ENCODE measurements around the gene DDR2.
"Not testable (repeated sequence)": the region's sequence is repeated elsewhere in the genome, so short reads cannot be mapped to it uniquely, and the experiment has no call there.

DDR2 gene

GRCh38 chr1:162709132-162709860, 77.0 kb downstream of the DDR2 start:
- no peak for DNase-seq
- in situ Hi-C loops (cut with HindIII; ENCODE audit: low pct_ligation_motif_present, low pct_unique_long_range_greater_than_20kb, low sequenced_read_pairs) = no loop called here

DNA sequence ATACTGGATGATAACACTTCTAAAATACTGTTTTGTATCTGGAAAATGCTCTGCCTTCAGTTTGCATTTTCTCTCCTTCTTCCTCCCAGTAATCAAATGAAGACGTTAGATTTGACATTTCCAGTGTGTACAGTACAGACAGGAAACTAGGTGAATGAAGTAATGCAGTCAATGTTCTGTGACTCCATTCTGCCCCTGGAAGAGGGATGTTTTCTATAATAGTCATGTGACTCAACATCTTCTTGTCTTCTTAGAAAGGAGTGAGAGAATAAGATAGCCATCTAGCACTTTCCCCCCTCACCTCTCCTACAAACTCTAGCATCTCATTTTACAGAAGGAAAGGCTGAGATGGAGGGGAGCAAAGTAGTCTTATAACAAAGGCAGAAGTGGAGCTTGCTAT, 77.6 kb downstream of the DDR2 start:
- in situ Hi-C loops (cut with HindIII; ENCODE audit: low pct_ligation_motif_present, low pct_unique_long_range_greater_than_20kb, low sequenced_read_pairs) = no loop called here
- no peak for DNase-seq

DNA sequence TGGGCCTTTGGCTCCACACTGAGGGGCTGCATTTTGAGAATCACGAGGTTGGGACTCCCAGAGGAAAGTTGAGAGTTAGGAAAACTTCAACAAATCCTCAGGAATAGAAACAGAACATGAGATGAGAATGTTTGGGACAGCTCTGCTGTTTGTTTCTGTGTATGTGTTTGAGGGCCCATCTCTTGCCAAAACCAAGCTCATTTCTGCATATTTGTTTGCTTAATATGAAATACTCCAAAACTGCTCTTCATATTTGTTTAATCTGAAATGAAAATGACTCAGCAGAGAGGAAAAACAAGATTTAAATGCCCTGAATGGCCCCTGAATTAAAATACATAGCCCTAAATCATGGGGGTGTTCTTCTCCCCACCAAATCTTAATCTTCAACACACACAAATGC, 78.1 kb downstream of the DDR2 start:
- DNase-seq = no peak
- in situ Hi-C loops (cut with HindIII; ENCODE audit: low pct_ligation_motif_present, low pct_unique_long_range_greater_than_20kb, low sequenced_read_pairs) = no loop called here

GRCh38 chr1:162710780-162711465, 78.7 kb downstream of the DDR2 start:
- DNase-seq = no peak

GRCh38 chr1:162712317-162713029, 80.2 kb downstream of the DDR2 start:
- in situ Hi-C loops (cut with HindIII; ENCODE audit: low pct_ligation_motif_present, low pct_unique_long_range_greater_than_20kb, low sequenced_read_pairs) = no loop called here

More at GRCh38 chr1:162710780-162711465, 78.7 kb downstream of the DDR2 start:
- in situ Hi-C loops (cut with HindIII; ENCODE audit: low pct_ligation_motif_present, low pct_unique_long_range_greater_than_20kb, low sequenced_read_pairs) = no loop called here

DNA sequence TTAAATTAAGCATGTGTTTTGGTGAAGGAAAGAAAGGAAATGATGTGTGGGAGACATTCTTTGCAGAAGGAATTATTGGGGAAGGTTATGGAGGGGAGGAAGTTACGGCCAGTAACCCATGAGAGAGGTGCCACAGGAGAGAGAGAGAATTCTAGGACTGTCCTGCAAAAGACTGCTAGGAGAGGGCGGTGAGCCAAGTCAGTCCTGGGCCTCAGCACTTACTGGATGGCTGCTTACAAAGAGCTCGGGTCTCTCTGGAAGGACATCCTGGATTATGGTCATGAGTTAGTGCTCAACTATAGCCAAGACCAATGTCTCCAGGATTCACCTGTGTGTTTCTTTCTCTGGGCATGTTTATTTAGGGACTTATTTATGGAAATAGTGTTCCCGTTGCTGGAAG, 83.9 kb downstream of the DDR2 start:
- in situ Hi-C loops (cut with HindIII; ENCODE audit: low pct_ligation_motif_present, low pct_unique_long_range_greater_than_20kb, low sequenced_read_pairs) = no loop called here
- DNase-seq = no peak

More at GRCh38 chr1:162712317-162713029, 80.2 kb downstream of the DDR2 start:
- no peak for DNase-seq

DNA sequence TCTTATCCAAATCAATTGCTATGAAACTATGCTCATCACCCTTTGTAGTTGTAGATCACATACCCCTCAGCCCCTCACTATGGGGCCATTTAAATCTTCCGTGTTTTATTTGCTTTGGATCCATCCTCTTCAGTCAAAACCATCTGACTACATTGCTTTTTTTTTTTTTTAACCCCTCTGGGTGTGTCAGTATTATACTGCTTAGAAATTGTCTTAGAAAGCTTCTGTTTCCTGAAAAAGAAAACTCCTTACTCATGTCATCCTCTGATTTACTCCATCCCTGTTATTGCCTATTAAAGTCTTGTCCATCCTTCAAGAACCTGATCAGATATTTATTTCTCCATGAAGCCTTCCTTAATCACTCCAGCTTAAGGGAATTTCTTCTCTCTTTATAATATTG, 84.3 kb downstream of the DDR2 start:
- no peak for DNase-seq
- in situ Hi-C loops (cut with HindIII; ENCODE audit: low pct_ligation_motif_present, low pct_unique_long_range_greater_than_20kb, low sequenced_read_pairs) = no loop called here

DNA sequence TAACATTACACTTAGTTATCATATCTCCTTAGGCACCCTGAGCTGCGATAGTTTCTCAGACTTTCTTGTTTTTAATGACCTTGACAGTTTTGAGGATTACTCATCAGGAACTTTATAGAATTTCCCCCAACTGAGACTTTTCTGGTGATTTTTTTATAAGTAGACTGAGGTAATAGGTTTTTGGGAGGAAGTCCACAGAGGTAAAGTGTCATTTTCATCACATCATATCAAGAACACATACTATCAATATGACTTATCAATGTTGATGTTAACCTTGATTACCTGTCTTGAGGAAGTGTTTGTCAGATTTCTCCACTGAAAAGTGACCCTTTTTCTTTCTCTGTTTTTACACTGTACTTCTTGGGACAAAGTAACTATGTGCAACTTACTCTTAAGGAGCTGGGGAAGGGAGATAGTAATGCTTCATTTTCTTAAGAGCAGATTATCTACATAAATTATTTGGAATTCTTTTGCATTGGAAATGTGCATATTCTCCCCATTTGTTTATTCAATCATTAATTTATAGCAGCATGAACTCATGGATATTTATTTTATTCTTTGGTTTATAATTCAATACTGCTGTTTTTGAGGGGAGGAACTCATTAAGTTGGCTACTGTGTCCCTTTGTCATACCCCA, 85.4 kb downstream of the DDR2 start:
- in situ Hi-C loops (cut with HindIII; ENCODE audit: low pct_ligation_motif_present, low pct_unique_long_range_greater_than_20kb, low sequenced_read_pairs) = no loop called here
- no peak for DNase-seq

DNA sequence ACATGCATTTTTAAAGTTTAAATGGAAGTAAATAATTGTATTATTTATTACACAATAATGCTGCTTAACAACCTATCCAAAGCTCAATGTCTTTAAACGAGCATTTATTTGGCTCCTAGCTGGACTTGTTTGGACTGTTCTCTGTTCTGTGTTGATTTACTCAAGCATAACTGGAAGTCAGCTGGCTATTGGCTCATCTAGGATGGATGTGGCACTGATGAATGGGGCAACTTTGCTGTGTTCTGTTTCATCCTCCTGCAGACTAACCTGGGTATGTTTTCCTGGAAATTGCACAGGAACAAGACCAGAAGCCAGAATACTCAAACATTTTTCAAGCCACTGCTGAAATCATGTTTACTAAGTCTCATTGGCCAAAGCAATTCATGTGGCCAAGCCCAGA, 87.4 kb downstream of the DDR2 start:
- DNase-seq = no peak
- in situ Hi-C loops (cut with HindIII; ENCODE audit: low pct_ligation_motif_present, low pct_unique_long_range_greater_than_20kb, low sequenced_read_pairs) = no loop called here

DNA sequence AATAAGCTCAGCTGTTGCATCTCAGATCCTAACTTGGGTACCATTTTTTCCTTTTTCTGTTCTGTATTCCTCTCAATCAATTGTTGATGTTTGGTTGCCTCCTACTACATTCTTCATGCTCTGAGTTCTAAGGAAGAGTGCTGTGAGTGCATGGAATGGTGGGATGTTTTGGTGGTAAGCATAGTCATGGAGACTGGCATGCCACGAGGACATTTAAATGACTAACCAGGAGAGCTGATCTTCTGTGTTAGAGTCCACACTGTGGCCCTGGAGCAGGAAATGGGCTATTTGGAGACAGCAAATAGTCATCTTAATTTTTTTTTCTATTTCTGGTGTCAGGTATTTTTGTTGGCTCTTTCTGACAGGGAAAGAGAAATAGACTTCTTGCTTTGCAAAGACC, 88.7 kb downstream of the DDR2 start:
- no peak for DNase-seq
- in situ Hi-C loops (cut with HindIII; ENCODE audit: low pct_ligation_motif_present, low pct_unique_long_range_greater_than_20kb, low sequenced_read_pairs) = no loop called here

GRCh38 chr1:162721471-162721870, 89.2 kb downstream of the DDR2 start:
- in situ Hi-C loops (cut with HindIII; ENCODE audit: low pct_ligation_motif_present, low pct_unique_long_range_greater_than_20kb, low sequenced_read_pairs) = no loop called here
- DNase-seq = no peak

- in situ Hi-C loops (cut with HindIII; ENCODE audit: low pct_ligation_motif_present, low pct_unique_long_range_greater_than_20kb, low sequenced_read_pairs) = no loop called here
- no peak for DNase-seq
Observed at GRCh38 chr1:162722036-162722435, 89.8 kb downstream of the DDR2 start.

DNA sequence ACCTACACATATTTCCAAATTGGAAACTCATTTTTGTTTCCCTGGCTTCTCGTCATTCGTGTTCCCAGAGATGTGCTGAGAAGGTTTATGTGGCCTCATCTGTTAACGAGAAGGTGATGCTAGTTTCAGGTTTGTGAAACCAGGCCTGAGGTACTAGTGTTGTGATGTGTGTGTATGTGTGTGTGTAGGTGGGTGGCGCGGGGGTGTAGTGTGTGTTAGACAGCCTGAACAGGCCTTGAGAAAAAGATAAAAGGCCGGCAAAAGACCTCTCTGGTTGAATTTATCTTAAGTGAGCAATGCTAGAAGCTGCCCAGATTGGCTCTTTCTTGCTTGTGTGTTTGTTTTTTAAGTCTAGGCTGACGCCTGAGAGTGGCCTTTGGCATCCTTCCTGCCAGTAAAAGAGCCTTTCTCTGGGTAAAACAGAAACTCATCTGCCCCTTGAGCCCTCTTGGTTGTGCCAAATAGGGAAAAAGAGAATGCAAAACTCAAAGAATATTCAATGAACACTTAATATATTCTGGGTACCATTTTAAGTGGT, 92.4 kb downstream of the DDR2 start:
- in situ Hi-C loops (cut with HindIII; ENCODE audit: low pct_ligation_motif_present, low pct_unique_long_range_greater_than_20kb, low sequenced_read_pairs) = no loop called here
- no peak for DNase-seq

DNA sequence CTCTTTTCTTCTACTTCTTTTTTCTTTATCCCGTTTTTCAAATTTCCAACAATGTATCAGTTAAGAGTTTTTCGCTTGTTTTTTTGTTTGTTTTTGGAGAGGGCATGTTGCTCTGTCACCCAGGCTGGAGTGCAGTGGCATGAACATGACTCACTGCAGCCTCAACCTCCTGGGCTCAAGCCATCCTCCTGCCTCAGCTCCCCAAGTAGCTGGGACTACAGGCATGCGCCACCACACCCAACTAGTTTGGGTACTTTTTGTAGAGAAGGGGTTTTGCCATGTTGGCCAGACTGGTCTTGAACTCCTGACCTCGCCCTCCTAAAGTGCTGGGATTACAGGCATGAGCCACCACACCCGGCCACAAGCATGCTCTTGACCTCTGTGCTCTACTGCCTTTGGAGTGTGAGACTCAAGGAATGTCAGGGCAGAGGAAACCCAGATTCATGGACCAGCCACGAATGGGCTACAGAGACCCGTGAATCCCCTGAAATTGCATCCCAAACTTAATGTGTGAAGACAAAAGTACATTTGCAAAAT, 93.1 kb downstream of the DDR2 start:
- DNase-seq = no peak
- in situ Hi-C loops (cut with HindIII; ENCODE audit: low pct_ligation_motif_present, low pct_unique_long_range_greater_than_20kb, low sequenced_read_pairs) = no loop called here

DNA sequence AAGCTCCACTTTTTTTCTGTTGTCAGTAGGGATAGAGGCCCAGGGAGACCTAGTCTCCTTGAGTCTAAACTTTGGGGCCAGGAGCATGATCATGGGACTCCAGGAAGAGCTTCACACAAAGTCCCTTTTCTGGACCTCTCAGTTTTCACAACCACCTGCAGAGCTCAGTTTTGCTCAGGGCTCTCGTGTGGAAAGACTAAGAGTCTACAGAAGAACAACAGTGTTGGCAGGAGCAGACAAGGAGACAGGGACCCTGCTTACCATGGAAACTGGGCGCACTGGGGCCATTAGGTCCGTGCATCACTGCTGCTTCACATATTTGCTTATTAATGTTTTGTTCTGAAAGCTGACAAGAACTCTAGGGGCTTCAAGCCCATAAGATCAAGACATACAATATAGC, 94.3 kb downstream of the DDR2 start:
- DNase-seq = no peak
- in situ Hi-C loops (cut with HindIII; ENCODE audit: low pct_ligation_motif_present, low pct_unique_long_range_greater_than_20kb, low sequenced_read_pairs) = no loop called here

GRCh38 chr1:162727493-162727892, 95.2 kb downstream of the DDR2 start:
- DNase-seq; in situ Hi-C loops (cut with HindIII; ENCODE audit: low pct_ligation_motif_present, low pct_unique_long_range_greater_than_20kb, low sequenced_read_pairs): not testable (repeated sequence)

- in situ Hi-C loops (cut with HindIII; ENCODE audit: low pct_ligation_motif_present, low pct_unique_long_range_greater_than_20kb, low sequenced_read_pairs) = no loop called here
- DNase-seq = no peak
Observed at GRCh38 chr1:162728573-162728972, 96.3 kb downstream of the DDR2 start.

DNA sequence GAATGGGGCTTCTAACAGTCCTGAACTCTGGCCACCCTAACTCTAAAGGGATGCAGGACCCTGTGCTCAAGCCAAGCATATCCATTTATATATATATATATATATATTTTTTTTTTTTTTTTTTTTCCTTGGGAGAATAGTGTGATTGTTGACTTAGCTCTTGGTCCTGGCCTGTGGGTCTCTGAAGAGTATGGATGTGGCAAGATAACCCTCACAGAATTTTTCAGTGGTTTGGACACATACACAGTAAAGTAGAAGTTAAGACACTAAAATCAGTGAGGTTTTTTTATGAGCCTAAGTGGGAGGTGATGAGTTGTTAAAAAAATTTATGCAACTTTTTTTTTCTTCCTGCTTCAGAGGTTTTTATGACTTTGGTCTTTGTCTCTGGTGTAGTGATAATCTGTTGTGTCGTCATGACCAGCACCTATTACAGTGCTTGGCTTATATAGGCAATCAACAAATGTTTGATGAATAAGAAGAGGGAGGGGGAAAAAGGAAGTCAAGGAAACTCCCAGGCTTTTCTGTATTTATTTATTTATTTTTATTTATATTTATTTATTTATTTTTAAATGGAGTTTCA, 97.0 kb downstream of the DDR2 start:
- DNase-seq; in situ Hi-C loops (cut with HindIII; ENCODE audit: low pct_ligation_motif_present, low pct_unique_long_range_greater_than_20kb, low sequenced_read_pairs): not testable (repeated sequence)

Measured in ACHN (cell line).